ENCODE data around the gene AGPAT4. TPM values are rescaled to one million over a fixed set of nuclear protein-coding genes. Genes with fewer than 3 reads are reported as not detected.

AGPAT4 gene
- total and polyA plus RNA-seq, 2 donors (not counting 1 experiment from before 2014, with no cell fraction given), result 4.4 to 6.1 TPM

GRCh38 chr6:161188547-161189465 is 85.1 kb downstream of the AGPAT4 start:
- POLR2A ChIA-PET, result no interaction called here

More at GRCh38 chr6:161188547-161189465, 85.1 kb downstream of the AGPAT4 start:
- no peaks in the 10 kb centered on the region for H3K27me3 Mint-ChIP-seq
- no peaks in the 10 kb centered on the region for H3K4me1 Mint-ChIP-seq
- no peak overlapping the region for H3K4me3 Mint-ChIP-seq
- H3K9me3 Mint-ChIP-seq (ENCODE audit: insufficient read depth), result peaks cover 6% of the 10 kb centered on the region
- Histone ChIP-seq H3K27ac (ENCODE audit: low read length in 2 of 2) (no peak overlapping the region), H3K4me2 (replicated peaks; ENCODE audit: low read depth, low read length, poor library complexity, severe bottlenecking) (no peak overlapping the region), H3K4me3 (ENCODE audit: control extremely low read depth in 1 of 5, extremely low read depth in 1 of 5, insufficient read depth in 1 of 5, low read depth in 2 of 5, low read length in 4 of 5) (no peak overlapping the region), H3K9me3 (ENCODE audit: control extremely low read depth in 1 of 3, control insufficient read depth in 2 of 3, insufficient read depth in 1 of 3, low read length in 2 of 3) (peaks cover 0 to 7% (median 6%) of the 10 kb centered on the region in 3 donors), H3K79me2 (ENCODE audit: control insufficient read depth, insufficient read depth, low read length) (no peaks in the 10 kb centered on the region), H3K36me3 (replicated peaks in 1 of 2; ENCODE audit: control extremely low read depth in 1 of 2, control insufficient read depth in 1 of 2, extremely low read depth in 1 of 2, insufficient read depth in 2 of 2, low read length in 1 of 2) (no peaks in the 10 kb centered on the region), H4K20me1 (ENCODE audit: control insufficient read depth, insufficient read depth, low read length, poor library complexity, severe bottlenecking) (no peaks in the 10 kb centered on the region), H2AFZ (ENCODE audit: insufficient read depth, low read depth, low read length, poor library complexity, severe bottlenecking) (no peak overlapping the region), H3K9ac (ENCODE audit: low read length) (no peak overlapping the region), H3K4me1 (ENCODE audit: control insufficient read depth in 2 of 2, insufficient read depth in 2 of 2, low read length in 2 of 2) (no peaks in the 10 kb centered on the region), H3K27me3 (replicated peaks in 1 of 4; ENCODE audit: control extremely low read depth in 1 of 4, control insufficient read depth in 3 of 4, insufficient read depth in 4 of 4, low read length in 3 of 4) (no peaks in the 10 kb centered on the region)
- CTCF ChIA-PET, result interaction anchor here (1.3 kb wide), 1 partner anchor 29 kb away, joined by 3 read pairs; no protein-coding TSS in a partner anchor
- WGBS (ENCODE audit: insufficient coverage), result 95% methylated on average over 12 of the region's 19 CpGs
- TF ChIP-seq, protein P1, sequence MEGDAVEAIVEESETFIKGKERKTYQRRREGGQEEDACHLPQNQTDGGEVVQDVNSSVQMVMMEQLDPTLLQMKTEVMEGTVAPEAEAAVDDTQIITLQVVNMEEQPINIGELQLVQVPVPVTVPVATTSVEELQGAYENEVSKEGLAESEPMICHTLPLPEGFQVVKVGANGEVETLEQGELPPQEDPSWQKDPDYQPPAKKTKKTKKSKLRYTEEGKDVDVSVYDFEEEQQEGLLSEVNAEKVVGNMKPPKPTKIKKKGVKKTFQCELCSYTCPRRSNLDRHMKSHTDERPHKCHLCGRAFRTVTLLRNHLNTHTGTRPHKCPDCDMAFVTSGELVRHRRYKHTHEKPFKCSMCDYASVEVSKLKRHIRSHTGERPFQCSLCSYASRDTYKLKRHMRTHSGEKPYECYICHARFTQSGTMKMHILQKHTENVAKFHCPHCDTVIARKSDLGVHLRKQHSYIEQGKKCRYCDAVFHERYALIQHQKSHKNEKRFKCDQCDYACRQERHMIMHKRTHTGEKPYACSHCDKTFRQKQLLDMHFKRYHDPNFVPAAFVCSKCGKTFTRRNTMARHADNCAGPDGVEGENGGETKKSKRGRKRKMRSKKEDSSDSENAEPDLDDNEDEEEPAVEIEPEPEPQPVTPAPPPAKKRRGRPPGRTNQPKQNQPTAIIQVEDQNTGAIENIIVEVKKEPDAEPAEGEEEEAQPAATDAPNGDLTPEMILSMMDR (IDR thresholded peaks at IDR 0.05), result no peak
- TF ChIP-seq EZH2 (IDR thresholded peaks at IDR 0.05; ENCODE audit: borderline replicate concordance, insufficient read depth, low read depth, low read length, poor library complexity, severe bottlenecking), result no peak
- intact Hi-C loops (cut with micrococcal nuclease), result no loop called here
- DNase-seq (no peak), ATAC-seq (ENCODE audit: low read depth) (no peak)
- H3K27ac Mint-ChIP-seq, result no peak overlapping the region

All from B cell (primary cell).